Measurements from ENCODE around the gene TTF2. TPM values are rescaled to one million over a fixed set of nuclear protein-coding genes. Genes with fewer than 3 reads are reported as not detected.

The TTF2 gene
- polyA plus RNA-seq, 1 donor (not counting 4 experiments of a cell fraction or from before 2014, with no cell fraction given) = 23.0 TPM

DNA sequence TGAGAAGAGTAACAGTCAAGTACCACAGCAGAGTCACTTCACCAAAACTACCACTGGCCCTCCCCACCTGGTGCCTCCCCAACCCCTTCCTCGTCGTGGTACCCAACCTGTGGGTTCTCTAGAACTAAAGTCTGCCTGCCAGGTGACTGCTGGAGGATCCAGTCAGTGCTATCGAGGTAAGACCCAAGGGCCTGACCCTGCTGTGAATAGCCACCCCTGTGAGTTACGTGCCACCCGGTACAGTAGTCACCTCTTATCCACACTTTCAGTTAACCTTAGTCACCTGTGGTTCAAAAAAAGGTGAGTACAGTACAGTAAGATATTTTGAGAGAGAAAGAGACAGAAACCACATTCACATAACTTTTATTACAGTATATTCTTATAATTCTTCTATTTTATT lies 16.5 kb downstream of the TTF2 start:
- Histone ChIP-seq H4K20me1 (ENCODE audit: control insufficient read depth, extremely low read depth, insufficient read depth, low read length) (no peaks in the 10 kb centered on the region), H3K27ac (ENCODE audit: control insufficient read depth, insufficient read depth, low read length) (peak overlapping the region; percentile 79), H3K9ac (ENCODE audit: control insufficient read depth, extremely low read depth, insufficient read depth, low read length) (peak overlapping the region; percentile 28), H3K27me3 (ENCODE audit: control insufficient read depth, extremely low read depth, insufficient read depth, low read length) (no peaks in the 10 kb centered on the region), H3K4me3 (ENCODE audit: control insufficient read depth in 2 of 3, extremely low read depth in 1 of 3, insufficient read depth in 2 of 3, low read depth in 1 of 3, low read length in 3 of 3) (no peak overlapping the region), H3K4me2 (ENCODE audit: control insufficient read depth, extremely low read depth, insufficient read depth, low read depth, low read length) (no peak overlapping the region), H3K9me1 (ENCODE audit: control insufficient read depth, extremely low read depth, insufficient read depth, low read length) (no peaks in the 10 kb centered on the region), H2AFZ (ENCODE audit: control insufficient read depth, low read length) (no peak overlapping the region), H3K9me3 (ENCODE audit: control insufficient read depth, low read depth, low read length) (no peaks in the 10 kb centered on the region), H3K36me3 (ENCODE audit: control insufficient read depth in 2 of 2, extremely low read depth in 1 of 2, insufficient read depth in 2 of 2, low read length in 2 of 2) (peaks cover 19 to 39% of the 10 kb centered on the region in 2 experiments), H3K79me2 (ENCODE audit: control insufficient read depth, insufficient read depth, low read length) (peaks cover 3% of the 10 kb centered on the region), H3K4me1 (ENCODE audit: control insufficient read depth, extremely low read depth, insufficient read depth, low read length) (peaks cover 12% of the 10 kb centered on the region)
- no peak for FAIRE-seq
- dilution Hi-C loops (cut with MboI; ENCODE audit: extremely low pct_ligation_motif_present, low sequenced_read_pairs) = no loop called here
- DNase-seq (ENCODE audit: low read depth, low spot score) = no peak
- no peak for TF ChIP-seq EZH2 (IDR thresholded peaks at IDR 0.05; ENCODE audit: low read length)
- TF ChIP-seq, protein P1, sequence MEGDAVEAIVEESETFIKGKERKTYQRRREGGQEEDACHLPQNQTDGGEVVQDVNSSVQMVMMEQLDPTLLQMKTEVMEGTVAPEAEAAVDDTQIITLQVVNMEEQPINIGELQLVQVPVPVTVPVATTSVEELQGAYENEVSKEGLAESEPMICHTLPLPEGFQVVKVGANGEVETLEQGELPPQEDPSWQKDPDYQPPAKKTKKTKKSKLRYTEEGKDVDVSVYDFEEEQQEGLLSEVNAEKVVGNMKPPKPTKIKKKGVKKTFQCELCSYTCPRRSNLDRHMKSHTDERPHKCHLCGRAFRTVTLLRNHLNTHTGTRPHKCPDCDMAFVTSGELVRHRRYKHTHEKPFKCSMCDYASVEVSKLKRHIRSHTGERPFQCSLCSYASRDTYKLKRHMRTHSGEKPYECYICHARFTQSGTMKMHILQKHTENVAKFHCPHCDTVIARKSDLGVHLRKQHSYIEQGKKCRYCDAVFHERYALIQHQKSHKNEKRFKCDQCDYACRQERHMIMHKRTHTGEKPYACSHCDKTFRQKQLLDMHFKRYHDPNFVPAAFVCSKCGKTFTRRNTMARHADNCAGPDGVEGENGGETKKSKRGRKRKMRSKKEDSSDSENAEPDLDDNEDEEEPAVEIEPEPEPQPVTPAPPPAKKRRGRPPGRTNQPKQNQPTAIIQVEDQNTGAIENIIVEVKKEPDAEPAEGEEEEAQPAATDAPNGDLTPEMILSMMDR (optimal IDR thresholded peaks at IDR 0.05 in 1 of 3, IDR thresholded peaks at IDR 0.05 in 1 of 3, conservative IDR thresholded peaks at IDR 0.05 in 1 of 3; ENCODE audit: extremely low read depth in 1 of 3, insufficient read depth in 2 of 3, low read length in 3 of 3) = no peak

GRCh38 chr1:117077267-117077666 lies 17.1 kb downstream of the TTF2 start:
- FAIRE-seq = peak; percentile 84
- H3K4me2 ChIP-seq (ENCODE audit: control insufficient read depth, extremely low read depth, insufficient read depth, low read depth, low read length) = peak overlapping the region; percentile 15
- H3K9me3 ChIP-seq (ENCODE audit: control insufficient read depth, low read depth, low read length) = no peaks in the 10 kb centered on the region
- dilution Hi-C loops (cut with MboI; ENCODE audit: extremely low pct_ligation_motif_present, low sequenced_read_pairs) = no loop called here
- H3K9ac ChIP-seq (ENCODE audit: control insufficient read depth, extremely low read depth, insufficient read depth, low read length) = peak overlapping the region; percentile 14
- DNase-seq (ENCODE audit: low read depth, low spot score) = peak; percentile 91
- H2AFZ ChIP-seq (ENCODE audit: control insufficient read depth, low read length) = peak overlapping the region; percentile 36
- H3K27me3 ChIP-seq (ENCODE audit: control insufficient read depth, extremely low read depth, insufficient read depth, low read length) = no peaks in the 10 kb centered on the region
- peak overlapping the region; percentile 82 for H3K27ac ChIP-seq (ENCODE audit: control insufficient read depth, insufficient read depth, low read length)
- H3K9me1 ChIP-seq (ENCODE audit: control insufficient read depth, extremely low read depth, insufficient read depth, low read length) = no peaks in the 10 kb centered on the region
- no peak overlapping the region for H3K4me3 ChIP-seq (ENCODE audit: control insufficient read depth in 2 of 3, extremely low read depth in 1 of 3, insufficient read depth in 2 of 3, low read depth in 1 of 3, low read length in 3 of 3)
- no peaks in the 10 kb centered on the region for H3K79me2 ChIP-seq (ENCODE audit: control insufficient read depth, insufficient read depth, low read length)
- TF ChIP-seq, protein P1 (optimal IDR thresholded peaks at IDR 0.05 in 1 of 3, IDR thresholded peaks at IDR 0.05 in 1 of 3, conservative IDR thresholded peaks at IDR 0.05 in 1 of 3; ENCODE audit: extremely low read depth in 1 of 3, insufficient read depth in 2 of 3, low read length in 3 of 3) = no peak
- TF ChIP-seq EZH2 (IDR thresholded peaks at IDR 0.05; ENCODE audit: low read length) = no peak
- no peaks in the 10 kb centered on the region for H4K20me1 ChIP-seq (ENCODE audit: control insufficient read depth, extremely low read depth, insufficient read depth, low read length)
- peaks cover 19 to 45% of the 10 kb centered on the region in 2 experiments for H3K36me3 ChIP-seq (ENCODE audit: control insufficient read depth in 2 of 2, extremely low read depth in 1 of 2, insufficient read depth in 2 of 2, low read length in 2 of 2)
- peaks cover 12% of the 10 kb centered on the region for H3K4me1 ChIP-seq (ENCODE audit: control insufficient read depth, extremely low read depth, insufficient read depth, low read length)

Data from keratinocyte (primary cell).